AG08395 (cell line): ENCODE data around the gene FAM124A.

Experiments used
- DNase-seq: peaks from one replicate; pipeline ENCODE4 v3.0.0; 2012; ENCODE audit warnings: mixed read lengths, low spot score

FAM124A gene

DNA sequence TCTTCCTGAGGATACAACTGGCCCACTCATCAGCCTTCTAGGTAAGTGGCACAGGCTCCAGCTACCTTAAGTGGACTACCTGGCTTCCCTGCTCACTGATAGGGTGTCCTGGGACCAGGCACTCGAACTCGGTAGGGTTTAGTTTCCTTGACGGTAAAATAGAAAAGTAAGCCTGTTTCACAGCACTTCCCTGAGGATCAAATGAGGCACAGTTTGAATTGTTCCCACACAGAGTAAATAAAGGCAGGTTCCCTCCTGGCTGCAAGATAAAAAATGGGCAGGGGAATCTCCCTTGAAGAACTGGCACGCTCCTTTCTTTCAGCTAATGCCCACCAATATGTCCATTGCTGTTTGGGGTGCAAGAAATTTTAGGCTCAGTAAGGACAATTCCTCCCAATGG, 1.1 kb upstream of the FAM124A start:
- DNase-seq, result no peak

GRCh38 chr13:51221674-51222036, 543 bp upstream of the FAM124A start:
- no peak for DNase-seq

DNA sequence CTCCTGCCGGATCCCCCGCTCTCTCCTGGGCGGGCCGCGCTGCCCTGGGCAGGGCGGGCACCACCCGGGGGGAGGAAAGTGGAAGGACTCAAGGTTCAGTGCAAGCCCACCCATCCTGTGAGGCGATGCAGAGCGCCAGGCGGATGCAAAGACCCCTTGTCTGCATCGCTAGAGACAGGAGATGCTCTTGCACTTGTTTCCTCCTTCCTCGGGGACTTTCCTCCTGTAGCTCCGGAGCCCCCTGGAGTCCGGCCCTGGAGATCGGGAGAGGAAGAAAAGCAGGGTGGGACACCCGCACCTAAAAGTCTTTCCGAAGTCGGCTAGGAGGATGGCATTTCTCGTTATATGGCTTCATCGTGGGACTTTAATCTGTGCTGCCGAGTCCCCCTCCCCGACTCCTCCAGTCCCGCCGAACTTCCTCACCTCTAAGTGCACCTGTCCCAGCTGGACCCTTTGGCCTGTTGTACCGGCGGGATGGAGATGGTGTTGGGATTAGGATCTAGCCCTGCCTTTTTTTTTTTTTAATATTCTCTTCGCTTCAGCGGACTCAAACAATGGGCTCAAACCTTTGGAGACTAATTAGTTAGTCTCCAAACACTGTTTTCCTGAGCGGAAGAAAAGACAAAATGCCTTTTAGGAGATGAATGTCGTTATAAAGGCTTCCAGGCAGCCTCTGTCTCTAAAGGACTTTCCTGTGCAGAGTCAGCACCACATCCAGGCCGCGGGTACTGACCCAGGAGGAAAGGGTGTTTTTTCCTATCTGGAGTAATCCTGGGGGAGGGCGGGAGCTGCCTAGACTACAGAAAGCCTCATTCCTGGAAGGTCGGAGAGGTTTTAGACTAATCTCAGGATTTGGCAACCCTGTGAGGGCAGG, 725 bp downstream of the FAM124A start:
- DNase-seq, result no peak

GRCh38 chr13:51223560-51224270, 1.5 kb downstream of the FAM124A start:
- no peak for DNase-seq

DNA sequence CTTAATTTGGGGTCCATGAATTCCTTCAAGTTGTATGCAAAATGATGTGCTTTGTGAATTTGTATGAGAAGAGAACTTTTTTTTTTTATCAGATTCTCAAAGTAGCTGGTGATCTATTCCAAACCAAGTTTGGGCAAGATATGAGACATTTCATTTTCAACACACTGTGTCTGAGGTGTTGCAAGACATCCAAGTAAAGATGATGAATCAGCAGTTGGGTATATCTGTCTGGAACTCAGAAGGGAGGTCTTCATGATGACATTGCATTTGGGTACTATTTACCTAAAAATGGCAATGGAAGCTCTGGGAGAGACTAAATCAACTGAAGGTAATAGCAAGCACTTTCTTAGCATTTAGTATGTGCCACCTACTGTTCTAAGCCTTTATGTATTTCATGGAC, 2.8 kb downstream of the FAM124A start:
- no peak for DNase-seq

- no peak for DNase-seq
These were observed 5.2 kb downstream of the FAM124A start for GRCh38 chr13:51227404-51227803.

- DNase-seq, result no peak
These were observed 7.0 kb downstream of the FAM124A start for GRCh38 chr13:51229101-51229719.

GRCh38 chr13:51229731-51230130, 7.5 kb downstream of the FAM124A start:
- no peak for DNase-seq

GRCh38 chr13:51230477-51231105, 8.4 kb downstream of the FAM124A start:
- peak; percentile 58 for DNase-seq

DNA sequence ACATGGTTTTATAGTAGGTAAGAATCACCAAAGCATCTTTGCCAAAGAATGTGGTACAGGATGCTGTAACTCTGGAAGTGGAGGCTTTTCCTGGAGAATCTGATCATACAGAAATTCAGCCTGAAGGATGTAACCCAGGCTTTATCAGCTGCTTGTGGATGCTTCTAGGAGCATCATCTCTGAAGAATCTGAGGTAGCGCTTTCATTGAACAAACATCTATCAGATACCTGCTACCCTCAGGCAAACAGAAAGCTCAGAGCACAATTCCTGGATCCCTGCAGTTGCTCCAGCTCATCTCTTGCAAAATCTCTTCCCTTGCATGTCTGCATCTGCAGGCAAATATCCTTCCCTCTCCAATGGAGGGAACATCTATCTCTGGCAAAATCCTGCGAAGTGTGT, 9.3 kb downstream of the FAM124A start:
- no peak for DNase-seq

GRCh38 chr13:51232328-51232727, 10.1 kb downstream of the FAM124A start:
- no peak for DNase-seq

DNA sequence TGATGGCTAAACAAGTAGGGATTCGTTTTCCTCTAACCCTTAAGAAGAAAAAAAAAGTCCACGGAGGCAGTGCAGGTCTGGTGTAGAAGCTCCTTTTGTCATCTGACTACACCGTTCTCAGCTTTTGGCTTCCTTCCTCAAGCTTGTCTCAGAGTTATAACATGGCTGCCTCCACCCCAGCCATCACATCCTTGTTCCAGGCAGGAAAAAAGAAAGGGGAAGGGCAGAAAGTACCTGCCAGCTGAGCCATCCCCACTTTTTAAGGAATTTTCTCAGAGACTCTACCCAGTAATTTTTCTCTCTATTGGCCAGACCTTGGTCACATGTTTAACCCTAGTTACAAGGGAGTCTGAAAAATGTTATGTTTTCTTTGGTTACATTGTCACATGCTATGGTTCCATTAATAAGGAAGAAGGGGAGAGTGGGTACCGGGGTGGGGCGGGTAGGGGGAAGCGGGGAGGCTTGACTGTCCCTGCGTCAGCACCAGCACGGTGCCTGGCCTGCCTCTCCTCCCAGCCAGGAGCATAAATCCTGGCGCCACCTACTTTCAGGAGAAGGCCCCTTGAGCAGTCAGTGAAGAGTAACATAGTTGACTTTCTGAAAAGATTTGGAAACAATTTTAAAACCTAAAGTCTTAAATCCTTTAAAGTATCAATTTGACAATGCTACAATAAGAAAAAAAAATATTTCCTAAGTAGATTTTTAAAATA, 11.1 kb downstream of the FAM124A start:
- DNase-seq, result no peak

DNA sequence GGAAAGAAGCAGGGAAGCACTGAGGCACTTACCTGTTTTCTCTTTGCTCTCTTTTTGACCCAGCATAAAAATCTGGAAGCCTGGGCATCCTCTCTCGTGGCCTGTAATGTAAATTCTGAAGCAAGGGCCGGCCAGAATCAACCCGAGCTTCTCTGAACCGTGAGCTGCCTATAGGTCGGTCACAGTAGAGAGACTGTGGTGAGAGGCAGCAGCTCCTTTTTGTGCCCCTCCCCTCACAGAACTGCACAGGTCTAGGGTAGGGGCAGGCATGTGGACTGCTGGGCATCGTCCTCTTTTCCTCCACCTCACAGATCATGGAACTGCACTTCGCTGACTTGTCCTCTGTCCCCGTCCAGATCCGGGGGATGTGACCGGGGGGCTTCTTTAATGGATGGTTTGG, 12.5 kb downstream of the FAM124A start:
- DNase-seq, result no peak

DNA sequence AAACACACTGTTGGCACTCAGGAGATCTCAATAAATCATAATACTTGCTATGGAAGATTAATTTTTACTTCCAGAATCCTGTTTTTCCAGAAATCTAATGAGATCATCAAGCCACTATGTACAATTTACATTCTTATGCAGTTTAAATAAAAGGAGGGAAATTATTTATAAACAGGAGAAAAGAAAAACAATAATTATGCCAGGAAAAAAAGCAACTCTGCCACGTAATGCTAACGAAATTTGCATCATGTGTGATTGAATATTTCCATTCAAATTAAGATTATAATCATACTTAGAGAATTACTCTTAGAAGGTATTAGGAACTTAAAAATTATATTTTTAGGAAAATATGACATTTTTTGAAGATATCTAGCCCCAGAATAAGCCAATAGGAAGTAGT, 13.0 kb downstream of the FAM124A start:
- DNase-seq, result no peak

DNA sequence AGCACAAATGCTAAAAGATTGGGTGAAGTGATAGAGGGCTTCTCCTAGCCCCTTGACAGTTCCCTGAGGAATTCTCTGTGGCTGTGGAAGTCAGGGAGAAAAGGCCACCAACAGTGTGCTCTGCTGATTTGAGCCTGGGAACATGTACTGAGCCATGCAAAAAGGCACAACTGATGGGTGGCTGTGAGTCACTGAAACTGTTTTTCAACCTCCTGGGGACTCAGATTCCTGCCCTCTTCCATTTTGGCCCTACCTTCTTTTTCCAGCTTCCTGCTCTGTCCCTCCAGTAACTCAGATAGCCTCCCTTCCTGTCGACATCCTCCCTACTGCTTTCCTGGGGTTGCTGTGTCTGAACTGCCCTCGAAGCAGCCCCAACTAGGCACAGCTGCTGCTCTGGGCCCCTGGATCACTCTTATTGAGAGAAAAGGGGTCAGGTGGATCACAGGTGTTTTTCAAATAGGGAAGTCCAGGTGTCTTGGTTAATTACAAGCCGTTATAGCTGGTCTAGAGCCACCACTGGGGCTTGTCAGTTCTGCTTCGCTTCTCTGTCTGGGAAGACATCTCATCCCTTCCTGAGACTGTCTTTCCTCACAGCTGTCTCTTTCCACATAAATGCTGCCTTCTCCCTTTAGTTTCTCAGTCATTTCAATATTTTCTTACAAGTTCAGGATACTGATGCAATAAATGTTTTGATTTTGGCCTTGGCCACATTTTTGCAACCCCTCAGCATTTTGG, 13.7 kb downstream of the FAM124A start:
- no peak for DNase-seq

DNA sequence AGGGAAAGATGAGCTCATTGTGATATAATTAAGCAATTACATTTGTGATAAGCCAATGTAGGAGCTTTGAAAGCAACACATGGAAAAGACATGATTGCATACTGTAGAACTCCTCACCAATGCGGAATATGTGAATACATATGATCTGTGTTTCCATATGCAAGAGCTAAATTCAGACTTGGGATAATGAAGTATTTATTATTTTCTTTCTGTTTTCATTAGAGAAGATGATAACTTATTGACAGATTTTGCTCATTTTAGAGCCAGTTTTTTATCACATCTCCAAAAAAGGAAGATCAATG, 14.2 kb downstream of the FAM124A start:
- no peak for DNase-seq

DNA sequence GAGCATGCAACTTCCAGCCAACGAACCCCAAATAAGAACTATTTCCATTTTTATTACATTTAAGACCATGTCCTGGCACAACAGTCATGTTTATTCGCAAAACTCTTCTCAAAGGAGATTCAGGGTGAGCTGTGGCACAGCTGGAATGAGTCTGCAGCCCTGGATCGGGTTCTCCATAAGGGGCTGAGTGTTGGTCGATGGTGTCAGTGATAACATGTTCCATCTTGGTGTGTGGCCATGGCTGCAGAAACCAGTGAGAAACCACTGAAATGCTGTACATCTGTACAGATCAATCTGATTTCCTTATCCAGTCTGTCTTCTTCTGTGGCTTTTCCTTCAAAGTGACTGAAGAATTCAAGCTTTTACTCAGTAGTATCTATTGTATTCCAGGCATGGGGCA, 15.2 kb downstream of the FAM124A start:
- no peak for DNase-seq

GRCh38 chr13:51237887-51238286, 15.7 kb downstream of the FAM124A start:
- no peak for DNase-seq

DNA sequence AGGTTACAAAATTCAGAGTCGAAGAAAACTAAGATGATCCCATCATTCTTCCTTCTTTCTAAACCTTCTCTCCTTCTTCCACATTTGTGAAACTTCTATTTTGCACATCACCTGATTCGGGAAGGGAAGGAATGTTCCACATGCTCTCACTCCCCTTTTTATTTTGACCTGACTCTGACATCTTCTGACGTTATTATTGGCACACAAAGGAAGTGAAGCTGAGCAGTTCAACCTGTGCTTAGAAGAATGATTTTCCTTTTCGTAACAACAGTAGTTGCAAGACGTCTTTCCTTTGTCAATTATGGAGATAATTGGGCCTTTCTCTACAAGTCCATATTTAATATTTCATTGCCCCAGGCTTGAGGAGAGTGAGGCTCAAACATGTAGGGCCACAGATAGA, 18.0 kb downstream of the FAM124A start:
- DNase-seq, result no peak

GRCh38 chr13:51240958-51241357, 18.8 kb downstream of the FAM124A start:
- no peak for DNase-seq

- no peak for DNase-seq
These were observed 19.5 kb downstream of the FAM124A start for GRCh38 chr13:51241720-51242119.

DNA sequence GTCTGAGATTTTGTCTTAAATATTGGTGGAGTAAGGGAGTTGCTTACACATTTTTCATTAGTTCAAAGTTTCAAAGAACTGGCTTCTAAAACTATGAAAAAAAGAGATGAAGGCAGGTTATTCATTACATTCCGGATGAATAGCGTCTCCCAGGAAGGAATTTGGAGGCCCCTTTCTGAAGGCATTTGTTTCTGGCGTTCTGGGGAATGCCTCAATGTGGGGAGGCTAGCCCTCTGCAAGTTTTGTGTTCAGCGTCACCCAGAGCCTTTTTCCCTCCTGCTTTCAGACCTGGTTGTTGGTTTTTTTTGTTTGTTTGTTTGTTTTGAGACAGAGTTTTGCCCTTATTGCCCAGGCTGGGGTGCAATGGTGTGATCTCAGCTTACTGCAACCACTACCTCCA, 21.0 kb downstream of the FAM124A start:
- no peak for DNase-seq
